A673 (cell line): Measurements from ENCODE around the gene STK17A. TPM values are rescaled to one million over a fixed set of nuclear protein-coding genes. Genes with fewer than 3 reads are reported as not detected.

Experiments
- BruUV-seq: library from RNA; stranded (reverse); fragments of 400-500 nt; replicated peaks from 2 replicates; lab custom pipeline; 2021; lab: Mats Ljungman, UMichigan
- CTCF ChIA-PET: fragments of 300-600 bp; sonication (Branson Sonifier 250); formaldehyde crosslinking; loops from one replicate; lab custom pipeline; 2022; ENCODE audit warnings: antibody characterized with exemption; lab: Charles Lee
- POLR2A ChIA-PET: fragments of 300-600 bp; sonication (Branson Sonifier 250); formaldehyde crosslinking; loops from one replicate; lab custom pipeline; 2022; ENCODE audit warnings: antibody characterized with exemption; ENCODE audit not compliant: low non-redundant PET; lab: Charles Lee
- DNase-seq: peaks from one replicate; pipeline ENCODE4 v3.0.0-alpha.2; 2015; ENCODE audit warnings: low spot score
- H3K27ac ChIP-seq: fragments of 200-600 bp; sonication (generic); 2 replicates; pipeline ENCODE4 v1.5.1; 2016; ENCODE audit warnings: mixed run types, low read depth, mild to moderate bottlenecking, mixed read lengths, antibody characterized with exemption, low read length; ENCODE audit not compliant: poor library complexity, severe bottlenecking
- H3K27me3 ChIP-seq: fragments of 200-600 bp; sonication (generic); replicated peaks from 2 replicates; pipeline ENCODE4 v1.6.1; 2017; ENCODE audit warnings: mixed run types, low read depth, mild to moderate bottlenecking, mixed read lengths, antibody characterized with exemption, low read length; ENCODE audit not compliant: insufficient read depth, poor library complexity
- H3K36me3 ChIP-seq: fragments of 200-600 bp; sonication (generic); 2 replicates; pipeline ENCODE4 v1.6.1; 2016; ENCODE audit warnings: mixed run types, mild to moderate bottlenecking, mixed read lengths, antibody characterized with exemption, low read length; ENCODE audit not compliant: insufficient read depth, poor library complexity, severe bottlenecking
- H3K4me1 ChIP-seq: fragments of 200-600 bp; sonication (generic); 2 replicates; pipeline ENCODE4 v1.6.1; 2017; ENCODE audit warnings: mixed run types, mild to moderate bottlenecking, mixed read lengths, antibody characterized with exemption, low read length; ENCODE audit not compliant: insufficient read depth, poor library complexity, severe bottlenecking
- H3K4me3 ChIP-seq: fragments of 200-600 bp; sonication (generic); 2 replicates; pipeline ENCODE4 v1.5.1; 2016; ENCODE audit warnings: low read depth, mixed run types, mild to moderate bottlenecking, mixed read lengths, low read length; ENCODE audit not compliant: poor library complexity, severe bottlenecking
- H3K9me3 ChIP-seq: fragments of 200-600 bp; sonication (generic); 2 replicates; pipeline ENCODE4 v1.6.1; 2016; ENCODE audit warnings: mixed run types, low read depth, mild to moderate bottlenecking, mixed read lengths, antibody characterized with exemption, low read length; ENCODE audit not compliant: poor library complexity, severe bottlenecking
- CTCF ChIP-seq: fragments of 300-800, 200-600 bp; sonication (generic); conservative IDR thresholded peaks from 2 replicates; pipeline ENCODE4 v1.5.1; 2017; ENCODE audit warnings: low read depth, mild to moderate bottlenecking, antibody characterized with exemption, low read length, moderate library complexity, mixed read lengths
- EZH2 ChIP-seq: fragments of 200-600 bp; sonication (generic); IDR thresholded peaks from 2 replicates; pipeline ENCODE4 v1.6.1; 2017; ENCODE audit warnings: borderline replicate concordance, low read depth, mild to moderate bottlenecking, mixed read lengths, antibody characterized with exemption, low read length; ENCODE audit not compliant: poor library complexity, severe bottlenecking
- intact Hi-C: fragments of 100-400 bp; cut with micrococcal nuclease; formaldehyde crosslinking; loops from one replicate; pipeline ENCODE4 v1.10.0; 2022; ENCODE audit not compliant: unreplicated experiment
- total RNA-seq: library from RNA; stranded (reverse); gene quantifications from 2 replicates; pipeline ENCODE4 v1.2.3, GENCODE V29; 2021

The STK17A gene
- total RNA-seq, 1 experiment from 2014 or later, result 27.3 TPM

- CTCF ChIA-PET, result no interaction called here
- BruUV-seq, result no TSS peak
- Histone ChIP-seq H3K4me1 (no peaks in the 10 kb centered on the region), H3K27me3 (no peaks in the 10 kb centered on the region), H3K4me3 (no peak overlapping the region), H3K9me3 (no peaks in the 10 kb centered on the region), H3K27ac (no peak overlapping the region), H3K36me3 (no peaks in the 10 kb centered on the region)
- DNase-seq, result no peak
- TF ChIP-seq CTCF (no peak), EZH2 (no peak)
- POLR2A ChIA-PET, result no interaction called here
- intact Hi-C loops, result no loop called here
Observed at GRCh38 chr7:43546231-43546630, 36.7 kb upstream of the STK17A start.

- Histone ChIP-seq H3K4me3 (no peak overlapping the region), H3K4me1 (no peaks in the 10 kb centered on the region), H3K27ac (no peak overlapping the region), H3K9me3 (no peaks in the 10 kb centered on the region), H3K27me3 (no peaks in the 10 kb centered on the region), H3K36me3 (no peaks in the 10 kb centered on the region)
- no peak for DNase-seq
- ChIA-PET POLR2A (no interaction called here), CTCF (no interaction called here)
- TF ChIP-seq EZH2, result no peak
- intact Hi-C loops, result no loop called here
- no TSS peak for BruUV-seq
Observed at GRCh38 chr7:43550427-43550826, 32.5 kb upstream of the STK17A start.

GRCh38 chr7:43552122-43552521 lies 30.8 kb upstream of the STK17A start:
- POLR2A ChIA-PET, result no interaction called here
- Histone ChIP-seq H3K27ac (no peak overlapping the region), H3K9me3 (no peaks in the 10 kb centered on the region), H3K27me3 (no peaks in the 10 kb centered on the region), H3K36me3 (no peaks in the 10 kb centered on the region), H3K4me3 (no peak overlapping the region), H3K4me1 (no peaks in the 10 kb centered on the region)
- no TSS peak for BruUV-seq
- intact Hi-C loops, result no loop called here
- TF ChIP-seq CTCF, result no peak
- TF ChIP-seq EZH2, result no peak
- DNase-seq, result no peak
- CTCF ChIA-PET, result no interaction called here

GRCh38 chr7:43553999-43554398 lies 28.9 kb upstream of the STK17A start:
- no TSS peak for BruUV-seq
- Histone ChIP-seq H3K36me3 (no peaks in the 10 kb centered on the region), H3K4me3 (no peak overlapping the region), H3K27ac (no peak overlapping the region), H3K4me1 (no peaks in the 10 kb centered on the region), H3K27me3 (no peaks in the 10 kb centered on the region), H3K9me3 (no peaks in the 10 kb centered on the region)
- no peak for DNase-seq
- intact Hi-C loops, result no loop called here
- POLR2A ChIA-PET, result no interaction called here
- CTCF ChIA-PET, result no interaction called here
- TF ChIP-seq CTCF (no peak), EZH2 (no peak)
